Right ventricle myocardium superior (tissue), 1 donor: ENCODE data around the gene SIRT7. TPM values are rescaled to one million over a fixed set of nuclear protein-coding genes. Genes with fewer than 3 reads are reported as not detected.

Experiments
- total RNA-seq: library from RNA; stranded (reverse); fragmentation: NEBNext Ultra II Directional; extraction: Animal tissue kit (Norgen Biotek cat#: 25700); gene quantifications from one replicate; pipeline ENCODE4 v1.2.1, GENCODE V29; 2021
- donor health status: DM: no; HTN: yes; CAD: no; lungs with severe emphysema.

Gene SIRT7
- total RNA-seq, 1 donor from 2014 or later: 6.1 TPM

Other genes starting within 250 kb of the SIRT7 start
- gene ARL16, start 234.4 kb downstream of the SIRT7 start, total RNA-seq: 11.9 TPM
- 34.5 TPM for gene HGS, start 234.2 kb downstream of the SIRT7 start, total RNA-seq
- gene MRPL12, start 214.8 kb downstream of the SIRT7 start, total RNA-seq: 173 TPM
- 7.0 TPM for gene SLC25A10, start 205.9 kb downstream of the SIRT7 start, total RNA-seq
- not detected for gene GCGR, start 114.0 kb downstream of the SIRT7 start, total RNA-seq
- gene MCRIP1, start 84.9 kb downstream of the SIRT7 start, total RNA-seq: 104 TPM
- not detected for gene PPP1R27, start 83.1 kb downstream of the SIRT7 start, total RNA-seq
- 309 TPM for gene P4HB, start 57.6 kb downstream of the SIRT7 start, total RNA-seq
- 113 TPM for gene ARHGDIA, start 46.8 kb downstream of the SIRT7 start, total RNA-seq
- 29.9 TPM for gene ALYREF, start 26.6 kb downstream of the SIRT7 start, total RNA-seq
- gene ANAPC11, start 26.5 kb downstream of the SIRT7 start, total RNA-seq: 176 TPM
- 0.24 TPM for gene NPB, start 15.9 kb downstream of the SIRT7 start, total RNA-seq
- 29.5 TPM for gene PCYT2, start 6.8 kb downstream of the SIRT7 start, total RNA-seq
- gene MAFG, start 9.6 kb upstream of the SIRT7 start, total RNA-seq: 29.9 TPM
- gene PYCR1, start 19.1 kb upstream of the SIRT7 start, total RNA-seq: 3.2 TPM
- gene MYADML2, start 29.1 kb upstream of the SIRT7 start, total RNA-seq: 3.5 TPM
- gene NOTUM, start 43.0 kb upstream of the SIRT7 start, total RNA-seq: 0.56 TPM
- 25.4 TPM for gene ASPSCR1, start 59.5 kb upstream of the SIRT7 start, total RNA-seq
- gene CENPX, start 104.7 kb upstream of the SIRT7 start, total RNA-seq: 27.8 TPM
- 4.7 TPM for gene LRRC45, start 105.1 kb upstream of the SIRT7 start, total RNA-seq
- 0.97 TPM for gene RAC3, start 113.5 kb upstream of the SIRT7 start, total RNA-seq
- gene DCXR, start 119.5 kb upstream of the SIRT7 start, total RNA-seq: 178 TPM
- gene RFNG, start 133.6 kb upstream of the SIRT7 start, total RNA-seq: 20.5 TPM
- 86.5 TPM for gene GPS1, start 133.7 kb upstream of the SIRT7 start, total RNA-seq
- 57.9 TPM for gene DUS1L, start 147.6 kb upstream of the SIRT7 start, total RNA-seq
- gene FASN, start 180.1 kb upstream of the SIRT7 start, total RNA-seq: 23.0 TPM